ENCODE measurements around the gene UNC13A.

Gene UNC13A

GRCh38 chr19:17614476-17614875, 73.7 kb downstream of the UNC13A start:
- in situ Hi-C loops (cut with HindIII; ENCODE audit: low sequenced_read_pairs) = no loop called here
- TF ChIP-seq CTCF (IDR thresholded peaks at IDR 0.05; ENCODE audit: low read depth, low read length, missing control alignments) = no peak
- no peak overlapping the region for H3K4me3 ChIP-seq (ENCODE audit: low read depth, low read length)
- DNase-seq (ENCODE audit: low read depth) = no peak

- TF ChIP-seq CTCF (IDR thresholded peaks at IDR 0.05; ENCODE audit: low read depth, low read length, missing control alignments) = no peak
Measured at GRCh38 chr19:17611462-17612244, 76.5 kb downstream of the UNC13A start.

GRCh38 chr19:17610384-17610783, 77.8 kb downstream of the UNC13A start:
- TF ChIP-seq CTCF (IDR thresholded peaks at IDR 0.05; ENCODE audit: low read depth, low read length, missing control alignments) = no peak
- in situ Hi-C loops (cut with HindIII; ENCODE audit: low sequenced_read_pairs) = no loop called here
- H3K4me3 ChIP-seq (ENCODE audit: low read depth, low read length) = no peak overlapping the region
- no peak for DNase-seq (ENCODE audit: low read depth)

More at GRCh38 chr19:17611462-17612244, 76.5 kb downstream of the UNC13A start:
- in situ Hi-C loops (cut with HindIII; ENCODE audit: low sequenced_read_pairs) = no loop called here
- DNase-seq (ENCODE audit: low read depth) = no peak
- H3K4me3 ChIP-seq (ENCODE audit: low read depth, low read length) = no peak overlapping the region

- no peak for DNase-seq (ENCODE audit: low read depth)
- in situ Hi-C loops (cut with HindIII; ENCODE audit: low sequenced_read_pairs) = no loop called here
- no peak overlapping the region for H3K4me3 ChIP-seq (ENCODE audit: low read depth, low read length)
- no peak for TF ChIP-seq CTCF (IDR thresholded peaks at IDR 0.05; ENCODE audit: low read depth, low read length, missing control alignments)
Measured at GRCh38 chr19:17607936-17608335, 80.2 kb downstream of the UNC13A start.

- no peak for TF ChIP-seq CTCF (IDR thresholded peaks at IDR 0.05; ENCODE audit: low read depth, low read length, missing control alignments)
- no peak for DNase-seq (ENCODE audit: low read depth)
- in situ Hi-C loops (cut with HindIII; ENCODE audit: low sequenced_read_pairs) = no loop called here
- H3K4me3 ChIP-seq (ENCODE audit: low read depth, low read length) = peak overlapping the region; percentile 32
Measured at GRCh38 chr19:17606590-17607185, 81.5 kb downstream of the UNC13A start.

- peak; percentile 48 for TF ChIP-seq CTCF (IDR thresholded peaks at IDR 0.05; ENCODE audit: low read depth, low read length, missing control alignments)
- H3K4me3 ChIP-seq (ENCODE audit: low read depth, low read length) = peak overlapping the region; percentile 32
- in situ Hi-C loops (cut with HindIII; ENCODE audit: low sequenced_read_pairs) = no loop called here
- no peak for DNase-seq (ENCODE audit: low read depth)
Measured at GRCh38 chr19:17605761-17606589, 82.2 kb downstream of the UNC13A start.

Data from astrocyte of the cerebellum (primary cell).